Limb (tissue), 2 donors: ENCODE measurements around the gene F12.
"Not testable (repeated sequence)": the region's sequence is repeated elsewhere in the genome, so short reads cannot be mapped to it uniquely, and the experiment has no call there.

Source experiments
- DNase-seq, 2 donors: peaks; one replicate each; pipeline ENCODE4 v3.0.0-alpha.2; 2016; ENCODE audit errors: extremely low spot score in 2 of 2

Gene F12

GRCh38 chr5:177432839-177433657 lies 23.7 kb upstream of the F12 start:
- no peak for DNase-seq

GRCh38 chr5:177432143-177432838 lies 22.9 kb upstream of the F12 start:
- no peak for DNase-seq

- no peak for DNase-seq
These were observed 22.2 kb upstream of the F12 start for GRCh38 chr5:177431317-177432142.

DNA sequence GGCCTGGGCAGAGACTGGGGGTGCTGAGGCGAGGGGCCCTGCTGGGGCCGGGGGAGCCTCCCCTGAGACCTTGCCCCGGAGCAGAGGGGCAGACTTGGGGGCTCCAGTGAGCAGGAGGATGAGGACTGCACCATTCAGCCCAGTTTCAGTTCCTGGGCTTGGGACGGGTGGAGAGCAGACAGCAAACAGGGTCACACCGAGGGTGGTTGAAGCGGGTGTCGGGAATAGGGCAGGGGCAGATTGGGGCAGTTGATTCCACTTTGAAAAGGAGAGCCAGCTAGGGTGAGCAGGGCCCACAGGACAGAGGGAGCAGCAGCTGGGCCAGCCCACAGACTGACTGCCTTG lies 21.6 kb upstream of the F12 start:
- no peak for DNase-seq

DNA sequence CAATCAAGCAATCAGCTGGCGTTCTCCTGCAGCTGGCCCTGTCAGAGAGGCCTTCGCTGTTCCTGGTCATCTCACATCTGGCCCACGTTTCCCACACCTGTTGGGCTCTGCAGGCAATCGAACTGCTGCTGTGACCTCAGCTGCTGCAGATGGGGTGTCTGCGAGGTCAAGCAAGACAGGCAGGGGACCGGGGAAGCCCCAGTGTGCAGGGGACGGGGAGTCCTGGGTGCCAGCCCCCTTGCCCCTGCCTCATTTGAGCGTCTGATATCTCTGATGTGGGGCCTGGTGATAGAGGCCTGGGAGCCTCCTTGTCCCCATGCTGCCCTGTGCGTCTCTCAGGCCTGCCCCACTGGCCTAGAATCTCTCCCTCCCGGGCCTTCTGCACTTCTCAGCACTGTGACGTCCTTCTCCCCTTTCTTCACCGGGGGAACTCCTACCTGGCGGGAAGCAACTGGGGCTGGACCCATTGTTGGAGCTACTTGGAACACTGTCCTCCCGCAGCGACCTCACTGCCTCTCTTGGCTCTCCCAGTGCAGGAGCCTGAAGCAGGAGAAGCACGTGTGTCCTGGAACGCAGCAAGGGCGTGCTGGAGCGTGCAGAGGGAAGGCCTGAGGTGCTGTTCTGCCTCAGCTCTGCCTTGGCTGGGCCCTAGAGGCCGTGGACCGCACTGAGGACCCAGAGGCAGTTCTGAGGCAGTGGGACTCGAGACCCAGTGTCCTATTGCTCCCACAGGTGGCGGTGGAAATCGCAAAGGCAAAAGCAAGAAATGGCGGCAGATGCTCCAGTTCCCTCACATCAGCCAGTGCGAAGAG lies 21.0 kb upstream of the F12 start:
- peak in 1 of 2 donors; percentile 30 for DNase-seq

- DNase-seq = peak in 1 of 2 donors; percentile 28
These were observed 20.1 kb upstream of the F12 start for GRCh38 chr5:177429248-177430040.

DNA sequence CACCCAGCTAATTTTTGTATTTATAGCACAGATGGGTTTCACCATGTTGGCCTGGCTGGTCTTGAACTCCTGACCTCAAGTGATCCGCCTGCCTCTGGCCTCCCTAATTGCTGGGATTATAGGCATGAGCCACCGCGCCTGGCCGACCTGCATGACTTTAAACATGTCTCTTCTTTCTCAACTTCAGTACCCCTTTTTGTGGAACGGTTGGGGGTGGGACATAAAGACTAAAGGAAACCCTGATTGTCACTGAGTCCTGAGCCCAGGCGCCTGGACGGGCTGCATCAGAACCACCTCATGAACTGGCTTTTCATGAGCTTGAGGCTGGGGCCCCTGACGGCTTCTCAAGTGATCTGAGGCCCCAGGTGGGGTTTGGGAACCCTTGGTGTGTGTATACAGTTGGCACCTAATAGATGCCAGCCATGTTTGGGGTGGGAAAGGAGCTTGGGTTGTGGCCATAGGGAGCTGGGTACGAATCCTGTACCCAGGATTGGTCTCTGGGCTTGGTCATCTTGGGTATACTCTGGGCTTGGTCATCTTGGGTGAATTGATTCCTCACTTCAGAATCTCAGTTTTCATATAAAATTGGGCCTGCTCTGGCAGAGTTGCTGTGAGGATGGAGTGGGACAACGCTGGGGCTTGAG lies 19.3 kb upstream of the F12 start:
- no peak for DNase-seq

DNA sequence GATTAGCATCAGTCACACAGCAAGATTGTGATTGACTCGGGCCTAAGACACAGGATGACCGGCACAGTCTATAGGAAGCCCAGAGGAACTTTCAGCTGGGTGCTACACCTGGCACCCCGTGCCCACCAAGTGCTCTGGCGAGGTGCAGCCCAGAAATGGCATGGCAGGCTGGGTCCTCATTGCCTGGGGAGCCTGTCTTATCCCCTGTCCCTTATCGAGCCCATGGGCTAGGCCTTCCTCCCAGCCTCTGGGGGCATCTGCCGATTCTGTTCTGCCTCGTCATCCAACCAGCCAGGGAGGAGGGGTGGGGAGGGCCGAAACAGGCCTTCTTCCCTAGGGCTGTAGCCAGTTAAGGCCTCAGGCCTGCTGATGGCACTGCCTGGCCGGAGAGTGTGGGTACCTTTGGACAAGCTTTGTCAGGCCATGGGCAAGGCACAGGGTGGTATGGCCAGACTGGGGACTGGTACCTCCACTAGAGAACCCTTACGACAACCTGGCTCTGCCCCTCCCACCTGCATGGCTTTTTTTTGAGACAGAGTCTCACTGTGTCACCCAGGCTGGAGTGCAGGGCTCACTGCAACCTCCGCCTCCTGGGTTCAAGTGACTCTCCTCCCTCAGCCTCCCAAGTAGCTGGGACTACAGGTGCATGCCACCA lies 18.7 kb upstream of the F12 start:
- DNase-seq = peak in 1 of 2 donors; percentile 33

DNA sequence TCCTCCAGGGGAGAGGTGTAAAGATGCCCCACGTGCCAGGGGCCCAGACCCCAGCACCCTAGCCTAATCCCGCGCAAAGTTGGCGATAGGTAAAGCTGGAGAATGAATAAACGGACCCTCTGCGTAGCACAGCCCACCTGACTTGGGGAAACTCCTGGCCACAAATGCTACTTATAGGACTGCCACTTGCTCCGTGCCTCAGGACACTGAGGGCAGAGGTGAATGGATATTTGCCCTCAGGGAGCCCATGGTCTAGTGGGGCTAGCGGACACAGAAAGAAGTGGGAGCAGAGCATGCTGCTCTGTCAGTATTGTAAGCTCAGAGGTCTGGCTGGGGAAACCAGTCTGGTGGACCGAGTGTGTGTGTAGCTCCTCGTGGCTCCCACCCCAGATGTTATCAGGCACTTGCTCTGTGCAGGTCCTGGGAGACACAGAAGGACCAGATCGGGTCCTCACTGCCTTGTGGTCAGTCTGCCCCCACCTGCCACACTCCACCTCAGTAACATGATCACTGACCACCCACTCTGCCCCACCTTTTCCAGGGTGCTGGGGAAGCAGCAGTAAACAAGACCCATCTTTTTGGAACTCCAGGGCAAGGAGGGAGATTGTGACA lies 18.0 kb upstream of the F12 start:
- peak in 1 of 2 donors; percentile 30 for DNase-seq

DNA sequence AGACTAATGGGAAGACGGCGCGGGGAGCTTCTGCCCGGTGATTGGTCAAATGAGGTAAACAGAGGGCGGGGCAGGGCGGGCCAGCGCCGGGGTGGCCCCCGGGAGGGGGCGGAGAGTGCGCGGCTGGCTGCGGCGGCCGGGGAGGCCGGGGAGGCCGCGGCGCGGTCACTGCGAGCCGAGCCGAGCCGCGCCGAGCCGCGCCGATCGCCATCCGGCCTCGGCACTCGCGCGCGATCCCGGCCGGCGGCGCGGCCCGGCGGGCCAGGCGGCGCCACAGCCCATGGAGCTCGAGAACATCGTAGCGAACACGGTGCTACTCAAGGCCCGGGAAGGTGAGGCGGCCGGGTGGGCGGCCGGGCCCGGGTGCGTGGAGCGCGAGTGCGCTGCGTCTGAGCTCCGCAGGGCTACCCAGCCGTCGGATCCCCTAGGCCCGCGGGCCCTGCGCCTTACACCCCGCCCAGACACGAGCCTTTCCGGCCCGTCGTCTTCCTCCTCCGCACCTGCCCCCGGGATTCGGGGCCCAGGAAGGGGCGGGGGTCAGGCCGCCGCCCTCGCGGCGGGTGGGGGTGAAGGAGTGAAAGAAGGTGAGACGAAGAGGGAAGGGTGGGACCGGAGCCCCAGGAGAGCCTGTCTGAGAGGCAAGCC lies 17.3 kb upstream of the F12 start, which contains the start of gene GRK6:
GRK6 (plus strand) TSS at position 111 of the 645 bp plus-strand sequence; CDS start at position 281, 170 bp downstream.
- no peak for DNase-seq

GRCh38 chr5:177425801-177426565 lies 16.6 kb upstream of the F12 start:
- DNase-seq = peak; percentile 99 to 100

- no peak for DNase-seq
These were observed 15.9 kb upstream of the F12 start for GRCh38 chr5:177425196-177425800.

GRCh38 chr5:177423671-177424070 lies 14.3 kb upstream of the F12 start:
- no peak for DNase-seq

DNA sequence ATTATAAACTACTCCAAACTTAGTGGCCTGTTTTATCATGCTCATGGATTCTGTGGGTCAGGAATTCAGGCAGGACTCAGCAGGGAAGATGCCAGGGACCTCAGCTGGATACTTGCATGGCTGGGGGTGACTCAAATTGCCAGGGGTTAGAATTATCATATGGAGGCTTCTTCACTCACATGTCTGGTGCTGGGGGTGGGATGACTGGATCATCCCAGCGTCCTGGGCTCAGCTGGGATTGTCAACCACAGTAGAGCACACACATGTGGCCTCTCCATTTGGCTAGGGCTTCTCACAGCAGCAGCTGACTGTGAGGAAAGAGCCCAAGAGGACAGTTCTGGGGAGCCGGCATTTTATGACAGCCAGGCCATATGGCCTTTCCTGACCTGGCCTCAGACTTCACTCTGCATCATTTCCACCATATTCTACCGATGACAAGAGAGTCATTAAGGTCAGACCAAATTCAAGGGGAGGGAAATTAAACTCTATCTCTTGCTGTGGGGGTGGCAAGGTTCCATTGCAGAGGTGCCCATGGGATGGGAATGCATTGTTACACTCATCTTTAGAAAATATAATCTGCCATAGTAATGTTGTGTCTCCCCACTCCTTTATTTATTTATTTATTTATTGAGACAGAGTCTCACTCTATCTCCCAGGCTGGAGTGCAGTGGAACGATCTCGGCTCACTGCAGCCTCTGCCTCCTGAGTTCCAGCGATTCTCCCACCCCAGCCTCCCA lies 11.9 kb upstream of the F12 start:
- no peak for DNase-seq

DNA sequence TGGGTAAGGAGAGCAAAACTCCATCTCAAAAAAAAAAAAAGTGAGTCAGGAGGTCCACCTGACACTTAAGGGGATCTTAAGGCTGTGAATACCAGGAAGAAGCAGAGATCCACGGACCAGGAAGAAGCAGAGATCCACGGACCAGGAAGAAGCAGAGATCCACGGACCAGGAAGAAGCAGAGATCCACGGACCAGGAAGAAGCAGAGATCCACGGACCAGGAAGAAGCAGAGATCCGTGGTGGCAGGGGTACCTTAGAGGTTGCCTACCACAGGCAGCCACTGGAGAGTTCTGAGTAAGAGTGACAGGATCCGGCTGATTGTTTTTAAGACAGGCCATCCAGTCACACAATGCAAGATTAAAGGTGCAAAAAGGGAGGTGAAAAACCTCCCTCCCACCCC lies 11.1 kb upstream of the F12 start:
- DNase-seq = not testable (repeated sequence)

DNA sequence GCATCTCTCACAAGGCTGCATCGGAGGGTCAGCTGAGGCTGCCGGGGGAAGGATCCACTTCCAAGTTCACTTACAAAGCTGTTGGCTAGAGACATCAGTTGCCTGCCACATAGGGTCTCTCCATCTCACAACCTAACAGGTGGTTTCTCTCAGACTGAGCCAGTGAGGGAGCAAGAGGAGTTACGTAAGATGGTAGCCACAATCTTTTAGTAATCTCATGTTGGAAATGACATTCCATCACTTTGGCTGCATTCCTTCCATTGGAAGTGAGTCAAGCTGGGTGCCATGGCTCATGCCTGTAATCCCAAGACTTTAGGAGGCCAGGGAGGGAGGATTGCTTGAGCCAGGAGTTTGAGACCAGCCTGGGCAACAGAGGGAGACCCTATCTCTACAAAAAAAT lies 9.7 kb upstream of the F12 start:
- DNase-seq = no peak
